Sigmoid colon (tissue), 4 donors: ENCODE data around the gene PTGES2.

Source experiments
- CTCF ChIP-seq, 4 experiments: fragments of 450-650 bp in 3 of 4; fragments of 200-600 bp in 1 of 4; IDR thresholded peaks; one replicate each; pipeline ENCODE4 v1.5.1; 2016 to 2019; ENCODE audit warnings: antibody characterized with exemption in 4 of 4, mild to moderate bottlenecking in 3 of 4, moderate library complexity in 2 of 4
- EP300 ChIP-seq, 4 donors: sonication (generic); formaldehyde crosslinking; IDR thresholded peaks; one replicate each; pipeline ENCODE4 v1.6.1; 2017; ENCODE audit warnings: antibody characterized with exemption in 4 of 4
- POLR2A ChIP-seq, 2 donors: fragments of 450-650 bp; IDR thresholded peaks; one replicate each; pipeline ENCODE4 v1.6.1; 2016; ENCODE audit warnings: antibody characterized with exemption in 2 of 2, mild to moderate bottlenecking in 2 of 2, moderate library complexity in 2 of 2

GRCh38 chr9:128104171-128104618 lies 23.3 kb downstream of the PTGES2 start:
- TF ChIP-seq CTCF (IDR thresholded peaks at IDR 0.05) (no peak), POLR2A (IDR thresholded peaks at IDR 0.05) (no peak), EP300 (IDR thresholded peaks at IDR 0.05) (no peak)
